Kidney epithelial cell (primary cell): ENCODE data around the gene GSAP. TPM values are rescaled to one million over a fixed set of nuclear protein-coding genes. Genes with fewer than 3 reads are reported as not detected.

Source experiments
- DNase-seq: peaks from one replicate; pipeline ENCODE4 v3.0.0-alpha.2; 2010; ENCODE audit warnings: low read depth
- H3K27me3 ChIP-seq: 2 replicates; pipeline ENCODE4 v1.6.0; 2011; ENCODE audit warnings: low read length; ENCODE audit not compliant: control insufficient read depth, insufficient read depth
- H3K36me3 ChIP-seq: 2 replicates; pipeline ENCODE4 v1.5.1; 2011; ENCODE audit warnings: low read length; ENCODE audit not compliant: control insufficient read depth, insufficient read depth
- H3K4me3 ChIP-seq: 2 replicates; pipeline ENCODE4 v1.5.1; 2011; ENCODE audit warnings: low read depth, mild to moderate bottlenecking, control low read depth, low read length
- CTCF ChIP-seq: IDR thresholded peaks from 2 replicates; pipeline ENCODE4 v1.5.1; 2011; ENCODE audit warnings: mild to moderate bottlenecking, moderate library complexity, low read length, control low read depth, inconsistent platforms; ENCODE audit not compliant: insufficient read depth, poor library complexity, severe bottlenecking
- total RNA-seq: library from RNA; depleted of rRNA; stranded (reverse); fragments of >200 nt; gene quantifications from 2 replicates; pipeline ENCODE4 v1.2.3, GENCODE V29; 2015

GSAP gene
- total RNA-seq, 1 donor from 2014 or later: 4.3 TPM

DNA sequence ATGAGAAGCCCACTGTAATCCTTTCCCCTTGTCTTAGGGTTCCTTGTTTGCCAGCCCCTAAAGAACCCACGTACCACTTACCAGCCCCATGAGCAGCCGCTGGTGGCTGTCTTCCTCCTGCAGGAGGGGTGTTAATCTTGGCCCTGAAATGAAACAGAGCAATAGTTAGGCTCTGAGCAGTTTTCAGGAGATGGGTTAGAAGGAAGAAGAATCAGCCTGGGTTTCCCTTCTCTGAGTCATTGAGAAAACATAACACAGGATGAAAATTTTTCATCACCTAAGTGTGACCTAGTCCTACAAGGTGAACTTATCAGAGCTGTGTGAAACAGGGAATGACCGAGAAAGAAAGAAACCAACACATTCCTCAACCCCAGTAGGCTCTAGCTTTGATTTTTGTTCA lies 90.0 kb downstream of the GSAP start:
- no peaks in the 10 kb centered on the region for H3K27me3 ChIP-seq
- TF ChIP-seq CTCF: no peak
- DNase-seq: no peak
- no peaks in the 10 kb centered on the region for H3K36me3 ChIP-seq
- H3K4me3 ChIP-seq: no peak overlapping the region

GRCh38 chr7:77321300-77321699 lies 94.8 kb downstream of the GSAP start:
- Histone ChIP-seq H3K4me3 (no peak overlapping the region), H3K36me3 (no peaks in the 10 kb centered on the region), H3K27me3 (no peaks in the 10 kb centered on the region)
- DNase-seq: no peak
- TF ChIP-seq CTCF: no peak

GRCh38 chr7:77320714-77321113 lies 95.4 kb downstream of the GSAP start:
- DNase-seq: no peak
- Histone ChIP-seq H3K36me3 (no peaks in the 10 kb centered on the region), H3K4me3 (no peak overlapping the region), H3K27me3 (no peaks in the 10 kb centered on the region)
- TF ChIP-seq CTCF: no peak

- H3K36me3 ChIP-seq: no peaks in the 10 kb centered on the region
- no peak overlapping the region for H3K4me3 ChIP-seq
These were observed 96.0 kb downstream of the GSAP start for GRCh38 chr7:77320137-77320536.

DNA sequence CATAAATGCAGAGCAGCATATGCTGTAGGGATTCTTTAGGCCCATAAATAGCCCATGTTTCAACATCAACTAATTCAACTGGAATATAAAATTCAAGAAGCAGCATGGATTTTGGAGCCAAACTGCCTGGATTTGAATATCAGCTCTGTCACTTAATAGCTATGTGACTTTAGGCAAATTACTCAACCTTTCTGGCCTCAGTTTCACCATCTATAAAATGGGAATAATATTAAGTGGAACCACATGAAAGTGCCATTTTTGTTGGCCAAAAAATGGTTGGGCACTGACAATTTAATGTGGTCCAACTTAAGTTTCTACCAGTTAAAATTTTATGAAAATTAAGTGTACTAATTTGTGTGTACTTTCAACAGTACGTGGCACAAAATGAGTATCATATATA lies 98.1 kb downstream of the GSAP start:
- Histone ChIP-seq H3K4me3 (no peak overlapping the region), H3K27me3 (no peaks in the 10 kb centered on the region), H3K36me3 (no peaks in the 10 kb centered on the region)
- TF ChIP-seq CTCF: no peak
- no peak for DNase-seq

More at GRCh38 chr7:77320137-77320536, 96.0 kb downstream of the GSAP start:
- H3K27me3 ChIP-seq: no peaks in the 10 kb centered on the region
- DNase-seq: no peak
- no peak for TF ChIP-seq CTCF

DNA sequence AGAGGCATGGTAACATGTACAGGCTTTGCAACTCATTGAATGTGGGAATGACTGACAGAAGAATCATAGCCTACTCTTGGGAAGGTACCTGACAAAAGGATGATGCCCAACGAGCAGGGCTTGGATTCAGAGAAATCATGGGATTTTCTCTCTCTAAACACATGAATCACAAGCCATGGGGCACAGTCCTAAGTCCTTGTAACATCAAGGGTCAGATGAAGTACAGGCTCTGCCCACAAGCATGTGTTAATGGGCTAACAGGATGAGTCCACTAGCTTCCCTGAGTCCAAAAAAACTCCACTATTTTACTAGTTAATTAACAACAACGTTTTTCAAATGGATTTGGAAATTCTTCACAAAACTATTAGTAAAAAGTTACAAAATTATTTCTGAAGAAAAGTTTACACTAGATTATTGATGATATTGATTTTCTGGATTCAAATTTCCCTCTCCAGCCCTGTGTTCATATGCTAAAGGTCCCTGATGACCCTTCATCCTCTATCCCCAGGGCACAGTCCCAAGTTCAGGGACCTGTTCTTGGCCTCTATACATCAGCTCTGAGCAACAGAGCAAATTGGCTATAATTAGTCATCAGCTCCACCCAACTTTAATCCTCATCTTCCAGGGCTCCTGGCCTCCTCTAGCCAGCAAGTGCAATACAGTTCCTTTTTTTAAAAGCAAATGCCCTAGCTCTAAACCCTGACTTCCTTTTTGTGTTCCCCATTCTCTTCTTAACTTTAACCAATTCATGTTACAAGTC lies 99.8 kb downstream of the GSAP start:
- no peak for TF ChIP-seq CTCF
- DNase-seq: no peak
- Histone ChIP-seq H3K27me3 (no peaks in the 10 kb centered on the region), H3K36me3 (no peaks in the 10 kb centered on the region), H3K4me3 (no peak overlapping the region)
